Stimulated activated naive CD4-positive, alpha-beta T cell treated with Interleukin-2 at 50 U/mL for 16 hours (primary cell): Measurements from ENCODE around the gene OSBPL10.

Experiments
- DNase-seq: peaks from one replicate; lab custom pipeline; 2025; lab: John Stamatoyannopoulos, UW

Gene OSBPL10

GRCh38 chr3:31922962-31923361, 58.1 kb downstream of the OSBPL10 start:
- DNase-seq = no peak

GRCh38 chr3:31921837-31922236, 59.2 kb downstream of the OSBPL10 start:
- DNase-seq = no peak

GRCh38 chr3:31920310-31920709, 60.8 kb downstream of the OSBPL10 start:
- no peak for DNase-seq

- DNase-seq = no peak
Measured at GRCh38 chr3:31919528-31919927, 61.5 kb downstream of the OSBPL10 start.

GRCh38 chr3:31918179-31919150, 62.6 kb downstream of the OSBPL10 start:
- DNase-seq = no peak

GRCh38 chr3:31917303-31918005, 63.6 kb downstream of the OSBPL10 start:
- no peak for DNase-seq

GRCh38 chr3:31911643-31912042, 69.4 kb downstream of the OSBPL10 start:
- DNase-seq = no peak

GRCh38 chr3:31911124-31911523, 69.9 kb downstream of the OSBPL10 start:
- no peak for DNase-seq

- no peak for DNase-seq
Measured at GRCh38 chr3:31909455-31909854, 71.6 kb downstream of the OSBPL10 start.

GRCh38 chr3:31908391-31909097, 72.5 kb downstream of the OSBPL10 start:
- DNase-seq = no peak

GRCh38 chr3:31906182-31906581, 74.9 kb downstream of the OSBPL10 start:
- DNase-seq = no peak

- no peak for DNase-seq
Measured at GRCh38 chr3:31903686-31904431, 77.2 kb downstream of the OSBPL10 start.

GRCh38 chr3:31900583-31900982, 80.5 kb downstream of the OSBPL10 start:
- no peak for DNase-seq

- DNase-seq = no peak
Measured at GRCh38 chr3:31896648-31897433, 84.2 kb downstream of the OSBPL10 start.

- DNase-seq = no peak
Measured at GRCh38 chr3:31896026-31896425, 85.0 kb downstream of the OSBPL10 start.

GRCh38 chr3:31895471-31895870, 85.6 kb downstream of the OSBPL10 start:
- no peak for DNase-seq

- no peak for DNase-seq
Measured at GRCh38 chr3:31892916-31893573, 88.0 kb downstream of the OSBPL10 start.

GRCh38 chr3:31892500-31892899, 88.6 kb downstream of the OSBPL10 start:
- no peak for DNase-seq

- no peak for DNase-seq
Measured at GRCh38 chr3:31891876-31892455, 89.1 kb downstream of the OSBPL10 start.
